Epithelial cell of umbilical artery (primary cell): ENCODE results near the gene MORC2. TPM values are rescaled to one million over a fixed set of nuclear protein-coding genes. Genes with fewer than 3 reads are reported as not detected.

Experiments used
- total RNA-seq: library from RNA; depleted of rRNA; stranded (reverse); fragments of >200 nt; gene quantifications from 2 replicates; pipeline ENCODE4 v1.2.3, GENCODE V29; 2014

Gene MORC2
- total RNA-seq, result 11.7 and 17.0 TPM in 2 replicates

GRCh38 chr22:30968015-30968923 lies at the start of gene MORC2:
MORC2 (minus strand) TSS chr22:30968774; CDS start chr22:30967889, 885 bp downstream.

DNA sequence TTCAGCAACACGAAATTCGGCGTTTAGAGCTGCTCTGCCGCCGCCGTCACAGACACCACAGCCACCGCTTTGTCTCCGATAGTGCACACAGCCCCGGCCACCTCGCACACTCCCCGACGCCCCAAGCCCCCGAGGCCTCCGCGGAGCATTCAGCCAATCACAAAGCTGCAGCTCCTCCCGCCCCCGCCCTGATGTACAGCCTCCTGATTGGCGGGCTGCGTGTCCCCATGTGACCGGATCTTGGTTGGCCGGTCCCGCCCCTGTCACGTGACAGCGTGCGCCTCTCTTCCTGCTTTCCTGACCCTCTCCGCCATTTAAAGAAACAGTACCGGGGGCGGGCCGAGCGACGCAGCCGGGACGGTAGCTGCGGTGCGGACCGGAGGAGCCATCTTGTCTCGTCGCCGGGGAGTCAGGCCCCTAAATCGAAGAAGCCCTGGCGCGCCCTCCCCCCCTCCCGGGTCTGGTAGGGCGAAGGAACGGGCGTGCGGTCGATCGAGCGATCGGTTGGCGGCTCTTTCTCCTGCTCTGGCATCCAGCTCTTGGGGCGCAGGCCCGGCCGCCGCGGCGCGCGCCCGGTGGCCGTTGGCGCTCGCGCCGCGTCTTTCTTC lies 454 bp upstream of the MORC2 start, which contains the start of gene TUG1:
TUG1 (plus strand) TSS at position 342 of the 608 bp plus-strand sequence.

Other genes starting within 250 kb of the MORC2 start
- gene TUG1, start 491 bp upstream of the MORC2 start, total RNA-seq, result 29.2 and 36.8 TPM in 2 replicates
- gene SMTN, start 112.5 kb upstream of the MORC2 start, total RNA-seq, result 146 and 148 TPM in 2 replicates
- 34.0 and 54.9 TPM in 2 replicates for gene SELENOM, start 138.8 kb upstream of the MORC2 start, total RNA-seq
- gene INPP5J, start 154.2 kb upstream of the MORC2 start, total RNA-seq, result under 0.01 and 0.30 TPM in 2 replicates
- gene PLA2G3, start 171.7 kb upstream of the MORC2 start, total RNA-seq, result 0.65 and 0.76 TPM in 2 replicates
- gene RNF185, start 191.4 kb upstream of the MORC2 start, total RNA-seq, result 17.5 and 25.1 TPM in 2 replicates
- gene LIMK2, start 243.5 kb upstream of the MORC2 start, total RNA-seq, result 77.3 and 98.8 TPM in 2 replicates